HG02973 (cell line): ENCODE data around the gene NUPR1.
"Not testable (repeated sequence)": the region's sequence is repeated elsewhere in the genome, so short reads cannot be mapped to it uniquely, and the experiment has no call there.

ENCODE experiments used
- ATAC-seq: cut with Tn5 transposase; IDR thresholded peaks from one replicate; pipeline ENCODE4 v1.9.1; 2021; ENCODE audit warnings: moderate library complexity; ENCODE audit not compliant: unreplicated experiment

The NUPR1 gene

DNA sequence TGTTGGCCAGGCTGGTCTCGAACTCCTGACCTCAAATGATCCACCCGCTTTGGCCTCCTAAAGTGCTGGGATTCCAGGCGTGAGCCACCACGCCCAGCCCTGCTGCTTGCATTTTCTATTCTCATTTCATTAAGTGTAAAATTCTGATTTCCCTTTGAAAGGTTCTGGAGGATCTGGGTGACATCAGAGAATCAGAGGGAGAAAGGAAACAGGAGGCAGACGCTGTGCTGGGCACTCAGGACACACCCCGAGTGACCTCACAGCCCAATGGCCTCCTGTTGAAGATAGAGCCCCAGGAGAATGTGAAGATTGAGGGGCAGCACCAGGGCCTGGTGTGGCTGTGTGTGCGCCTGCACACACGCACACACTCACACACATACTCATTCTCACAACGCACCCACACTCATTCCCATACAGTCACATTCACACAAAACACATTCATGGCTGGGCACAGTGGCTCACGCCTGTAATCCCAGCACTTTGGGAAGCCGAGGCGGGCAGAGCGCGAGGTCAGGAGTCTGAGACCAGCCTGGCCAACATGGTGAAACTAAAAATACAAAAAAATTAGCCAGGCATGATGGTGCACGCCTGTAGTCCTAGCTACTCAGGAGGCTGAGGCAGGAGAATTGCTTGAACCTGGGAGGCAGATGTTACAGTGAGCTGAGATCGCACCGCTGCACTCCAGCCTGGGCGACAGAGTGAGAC lies 38.1 kb downstream of the NUPR1 start:
- not testable (repeated sequence) for ATAC-seq

DNA sequence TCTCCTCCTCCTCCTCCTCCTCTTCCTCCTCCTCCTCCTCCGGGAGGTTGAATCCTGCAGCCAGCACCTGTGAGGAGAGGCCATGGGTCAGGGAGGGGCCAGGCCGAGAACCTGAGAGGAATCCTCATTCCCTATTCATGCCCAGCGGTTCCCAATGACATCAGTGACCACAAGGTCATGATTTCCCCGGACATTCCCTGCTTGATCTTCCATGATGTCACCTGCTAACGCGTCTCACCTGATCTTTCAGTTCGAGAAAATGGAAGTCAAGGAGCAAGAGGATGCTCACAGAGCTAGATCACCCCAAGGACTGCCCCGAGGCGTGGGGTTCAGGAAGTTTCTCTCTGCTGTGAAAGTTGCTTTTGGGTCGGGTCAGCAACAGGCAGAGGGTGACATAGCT lies 38.9 kb downstream of the NUPR1 start:
- ATAC-seq, result no peak

DNA sequence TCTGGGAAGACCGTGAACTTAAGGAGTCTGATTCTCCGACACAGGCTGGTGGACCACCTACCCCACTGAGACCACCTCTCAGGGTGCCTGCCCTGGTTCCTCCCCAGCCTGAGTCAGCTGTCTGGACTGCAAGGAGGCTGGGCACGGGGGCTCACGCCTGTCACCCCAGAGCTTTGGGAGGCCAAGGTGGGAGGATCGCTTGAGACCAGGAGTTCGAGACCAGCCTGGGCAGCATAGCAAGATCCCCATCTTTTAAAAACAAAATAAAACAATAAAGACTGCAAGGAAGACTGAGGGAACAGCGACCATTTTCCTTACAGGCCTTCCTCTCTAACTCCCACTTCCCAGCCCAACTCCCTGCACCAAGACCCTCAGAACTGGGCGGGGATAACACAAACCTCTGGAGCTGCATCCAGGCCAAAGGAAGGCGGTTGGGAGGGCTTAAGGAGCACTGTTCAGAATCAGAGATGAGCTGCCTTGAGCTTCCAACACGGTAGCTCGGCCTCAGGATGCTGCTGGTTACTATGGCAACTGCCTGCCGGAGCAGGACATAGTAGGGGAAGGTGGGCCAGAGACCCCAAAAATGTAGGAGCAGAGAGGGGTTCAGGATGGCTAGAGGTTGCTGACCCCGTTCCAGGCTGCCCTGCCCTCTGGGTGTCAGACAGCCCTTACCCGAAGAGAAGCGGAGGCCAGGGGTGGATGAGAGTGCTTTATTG lies 40.0 kb downstream of the NUPR1 start:
- ATAC-seq, result no peak

DNA sequence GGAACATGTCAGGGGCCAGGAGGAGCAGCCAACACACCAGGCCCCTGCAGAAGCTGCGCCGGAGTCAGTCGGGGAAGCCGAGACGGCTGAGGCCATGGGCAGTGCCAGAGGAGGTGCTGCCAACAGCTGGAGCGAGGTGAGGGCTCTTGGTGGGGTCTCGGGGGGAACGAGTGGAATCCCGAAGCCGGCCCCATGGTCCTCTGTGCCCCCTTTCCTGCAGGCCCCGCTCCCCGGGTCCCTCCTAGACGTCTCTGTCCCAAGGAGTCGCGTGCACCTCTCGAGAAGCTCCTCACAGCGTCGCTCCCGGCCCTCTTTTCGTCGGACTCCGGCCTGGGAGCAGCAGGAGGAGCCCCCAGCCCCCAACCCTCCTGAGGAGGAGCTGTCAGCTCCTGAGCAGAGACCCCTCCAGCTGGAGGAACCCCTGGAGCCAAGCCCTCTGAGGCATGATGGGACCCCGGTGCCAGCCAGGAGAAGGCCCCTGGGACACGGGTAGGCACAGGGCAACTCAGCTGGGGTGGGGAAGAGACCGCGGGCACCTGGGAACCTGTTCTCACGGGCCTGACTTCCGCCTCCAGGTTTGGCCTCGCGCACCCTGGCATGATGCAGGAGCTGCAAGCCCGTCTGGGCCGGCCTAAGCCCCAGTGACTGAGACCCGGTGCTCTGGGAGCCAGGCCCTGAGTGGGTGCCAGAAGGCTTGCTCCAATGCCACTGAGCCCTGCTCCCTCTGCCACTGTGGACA lies 40.7 kb downstream of the NUPR1 start:
- ATAC-seq, result no peak

DNA sequence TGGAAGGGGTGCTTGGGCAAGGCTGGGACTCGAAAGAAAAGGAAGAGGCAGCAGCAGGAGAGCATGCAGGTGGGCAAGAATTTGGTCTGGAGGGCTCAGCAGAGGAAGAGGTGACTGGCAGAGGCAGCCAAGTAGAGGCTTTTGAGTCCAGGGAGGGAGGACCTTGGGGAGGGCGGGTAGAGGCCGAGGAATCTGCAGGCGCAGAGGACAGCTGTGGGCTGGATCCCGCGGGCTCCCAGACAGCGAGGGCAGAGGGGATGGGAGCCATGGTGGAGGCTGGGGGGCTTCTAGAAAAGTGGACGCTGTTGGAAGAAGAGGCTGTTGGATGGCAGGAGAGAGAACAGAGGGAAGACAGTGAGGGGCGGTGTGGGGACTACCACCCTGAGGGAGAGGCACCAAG lies 41.4 kb downstream of the NUPR1 start:
- no peak for ATAC-seq

DNA sequence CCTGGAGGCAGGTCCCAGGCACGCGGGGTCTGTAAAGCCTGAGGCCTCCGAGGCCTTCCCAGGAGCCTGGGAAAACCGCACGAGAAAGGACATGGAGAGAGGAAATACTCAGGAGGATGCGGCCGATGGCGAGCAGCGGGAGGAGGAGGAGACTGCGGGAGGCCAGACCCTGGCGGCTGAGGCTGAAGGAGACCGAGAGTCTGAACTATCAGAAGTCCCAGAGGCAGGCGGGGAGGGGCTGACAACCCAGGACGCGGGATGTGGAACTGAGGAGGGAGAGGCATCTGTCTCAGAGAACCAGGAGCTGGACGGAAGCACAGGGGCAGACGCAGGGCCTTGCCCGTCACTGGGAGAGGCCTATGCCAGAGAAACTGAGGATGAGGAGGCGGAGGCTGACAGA lies 41.9 kb downstream of the NUPR1 start:
- no peak for ATAC-seq

DNA sequence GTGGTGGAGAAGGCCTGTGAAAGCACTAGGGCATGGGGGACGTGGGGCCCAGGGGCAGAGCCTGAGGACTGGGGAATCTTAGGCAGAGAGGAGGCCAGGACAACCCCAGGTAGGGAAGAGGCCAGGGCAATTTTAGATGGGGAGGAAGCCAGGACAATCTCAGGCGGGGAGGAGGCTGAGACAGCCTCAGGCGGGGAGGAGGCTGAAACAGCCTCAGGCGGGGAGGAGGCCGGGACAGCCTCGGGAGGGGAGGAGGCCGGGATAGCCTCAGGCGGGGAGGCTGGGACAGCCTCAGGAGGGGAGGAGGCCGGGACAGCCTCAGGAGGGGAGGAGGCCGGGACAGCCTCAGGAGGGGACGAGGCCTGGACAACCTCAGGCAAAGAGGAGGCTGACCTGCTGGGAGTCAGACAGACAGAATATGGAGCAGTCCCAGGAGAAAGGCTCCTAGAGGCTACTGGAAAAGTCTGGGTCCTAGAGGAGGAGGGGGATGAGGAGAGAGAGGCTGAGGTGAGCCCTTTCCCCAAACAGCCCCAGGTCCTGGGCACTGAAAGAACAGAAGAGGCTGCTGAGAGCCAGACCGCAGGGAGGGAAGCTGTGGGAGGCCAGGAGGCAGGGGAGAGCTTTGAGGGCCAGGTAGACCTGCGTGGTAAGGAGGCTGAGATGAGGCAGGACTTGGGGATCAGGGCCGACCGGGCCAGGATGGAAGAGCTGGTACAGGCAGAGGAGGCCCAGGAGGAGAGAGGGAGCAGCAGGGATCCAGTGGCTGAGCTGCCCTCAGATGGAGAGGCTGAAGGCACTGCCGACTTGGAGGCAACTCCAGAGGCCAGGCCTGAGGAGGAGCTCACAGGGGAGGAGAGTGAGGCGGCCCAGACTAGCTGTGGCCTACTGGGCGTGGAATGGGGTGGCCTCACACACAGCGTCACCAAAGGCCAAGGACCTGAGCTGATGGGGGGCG lies 42.7 kb downstream of the NUPR1 start:
- ATAC-seq, result no peak

DNA sequence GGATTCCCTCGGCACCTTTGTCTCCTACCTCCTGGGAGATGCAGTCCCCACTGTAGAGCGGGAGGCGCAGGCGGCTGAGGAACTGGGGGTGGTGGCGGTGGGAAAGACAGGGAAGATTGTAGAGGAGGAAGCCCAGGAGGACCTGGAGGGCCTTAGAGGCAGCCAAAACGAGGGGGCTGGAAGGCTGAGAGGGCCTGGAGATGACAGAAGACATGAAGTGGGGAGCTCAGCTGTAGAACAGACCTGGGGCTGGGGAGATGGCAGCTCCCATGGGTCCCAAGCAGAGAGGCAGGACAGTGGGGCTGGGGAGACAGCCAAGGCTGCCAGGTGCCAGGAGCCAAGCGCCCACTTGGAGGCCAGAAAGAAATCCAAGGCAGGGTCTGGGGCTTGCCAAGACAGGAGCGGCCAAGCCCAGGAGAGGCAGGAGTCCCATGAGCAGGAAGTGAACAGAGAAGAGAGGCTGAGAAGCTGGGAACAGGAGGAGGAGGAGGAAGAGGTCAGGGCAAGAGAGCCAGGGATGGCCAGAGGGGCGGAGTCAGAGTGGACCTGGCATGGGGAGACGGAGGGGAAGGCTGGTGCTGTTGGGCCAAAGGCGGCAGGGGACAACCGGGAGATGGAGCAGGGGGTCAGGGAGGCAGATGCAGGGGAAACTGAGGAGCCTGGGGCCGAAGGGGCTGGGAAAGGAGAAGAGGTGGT lies 43.5 kb downstream of the NUPR1 start:
- no peak for ATAC-seq

DNA sequence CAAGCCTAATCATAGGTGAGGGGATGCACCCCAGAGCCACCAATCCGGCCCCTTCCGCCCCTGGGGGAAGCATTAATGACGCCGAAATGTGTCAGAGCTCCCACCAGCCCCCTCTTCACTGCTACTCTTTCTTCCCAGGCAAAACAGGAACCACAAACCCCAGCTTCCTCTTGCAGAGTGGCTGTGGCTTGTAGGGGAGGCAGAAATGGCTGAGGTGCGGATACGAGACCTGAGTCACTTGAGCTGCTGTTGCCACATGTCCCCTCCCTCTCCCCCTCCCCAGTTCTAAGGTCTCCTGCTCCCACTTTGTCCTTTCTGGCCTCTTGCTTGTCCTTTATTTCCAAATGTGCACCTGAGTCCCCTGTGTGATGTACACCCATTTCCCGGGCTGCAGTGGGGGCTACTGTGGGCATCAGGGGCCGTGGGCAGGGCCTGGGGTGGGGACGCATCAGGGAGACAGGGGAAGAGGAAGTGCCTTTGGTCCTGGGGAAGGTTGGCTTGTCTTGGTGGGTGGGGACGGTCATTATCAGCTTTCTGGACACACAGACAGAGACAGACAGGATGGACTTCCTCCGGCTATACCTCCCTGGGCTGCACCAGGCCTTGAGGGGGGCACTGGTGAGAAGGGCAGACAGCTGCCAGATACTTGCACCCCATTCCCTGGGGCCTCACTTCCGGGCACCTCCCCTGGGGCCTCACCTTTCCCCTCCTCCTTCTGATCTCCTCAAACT lies 44.5 kb downstream of the NUPR1 start, which contains the start of gene APOBR:
APOBR (plus strand) TSS at position 523 of the 731 bp plus-strand sequence; CDS start at position 562, 39 bp downstream.
- ATAC-seq, result peak; percentile 42

DNA sequence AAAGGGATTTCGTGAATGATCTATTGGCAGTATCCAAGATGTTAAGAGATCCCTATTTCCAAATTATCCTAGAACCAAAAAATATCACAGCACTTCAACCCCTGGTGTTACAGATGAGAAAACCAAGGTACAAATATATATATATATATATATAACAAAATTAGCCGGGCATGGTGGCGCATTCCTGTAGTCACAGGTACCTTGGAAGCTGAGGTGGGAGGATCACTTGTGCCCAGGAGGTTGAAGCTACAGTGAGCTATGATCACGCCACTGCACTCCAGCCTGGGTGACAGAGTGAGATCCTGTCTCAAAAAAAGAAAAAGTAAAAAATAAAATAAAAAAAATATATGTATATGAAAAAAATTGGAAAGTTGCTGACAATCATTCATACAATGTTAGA lies 46.3 kb downstream of the NUPR1 start:
- no peak for ATAC-seq

DNA sequence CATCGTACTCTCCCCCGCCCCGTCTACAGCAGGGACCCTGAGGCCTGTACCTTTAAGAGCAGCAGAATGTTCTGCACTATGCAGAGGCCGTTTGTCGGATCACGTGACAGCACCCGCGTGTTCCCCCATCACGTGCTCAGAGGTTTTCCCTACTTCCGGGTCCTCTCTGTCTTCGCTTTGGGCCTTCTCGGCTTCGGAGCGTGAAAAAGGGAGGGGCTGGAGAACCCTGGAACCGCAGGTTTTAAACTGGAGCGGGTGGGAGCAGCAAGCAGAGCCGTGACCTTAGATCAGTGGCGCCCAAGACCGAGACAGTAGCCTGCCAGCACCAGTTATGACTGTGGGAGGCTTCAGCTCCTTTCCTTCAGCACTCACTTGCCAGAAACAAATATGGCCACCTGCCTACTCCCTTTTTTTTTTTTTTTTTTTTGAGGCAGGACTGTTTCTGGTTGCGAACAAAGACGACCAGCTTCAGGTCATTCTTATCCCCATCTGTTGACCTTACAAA lies 46.8 kb downstream of the NUPR1 start, which contains the start of gene CLN3:
CLN3 (minus strand) TSS at position 105 of the 505 bp plus-strand sequence. CDS start 315 bp downstream, outside the sequence.
- peak; percentile 59 for ATAC-seq

DNA sequence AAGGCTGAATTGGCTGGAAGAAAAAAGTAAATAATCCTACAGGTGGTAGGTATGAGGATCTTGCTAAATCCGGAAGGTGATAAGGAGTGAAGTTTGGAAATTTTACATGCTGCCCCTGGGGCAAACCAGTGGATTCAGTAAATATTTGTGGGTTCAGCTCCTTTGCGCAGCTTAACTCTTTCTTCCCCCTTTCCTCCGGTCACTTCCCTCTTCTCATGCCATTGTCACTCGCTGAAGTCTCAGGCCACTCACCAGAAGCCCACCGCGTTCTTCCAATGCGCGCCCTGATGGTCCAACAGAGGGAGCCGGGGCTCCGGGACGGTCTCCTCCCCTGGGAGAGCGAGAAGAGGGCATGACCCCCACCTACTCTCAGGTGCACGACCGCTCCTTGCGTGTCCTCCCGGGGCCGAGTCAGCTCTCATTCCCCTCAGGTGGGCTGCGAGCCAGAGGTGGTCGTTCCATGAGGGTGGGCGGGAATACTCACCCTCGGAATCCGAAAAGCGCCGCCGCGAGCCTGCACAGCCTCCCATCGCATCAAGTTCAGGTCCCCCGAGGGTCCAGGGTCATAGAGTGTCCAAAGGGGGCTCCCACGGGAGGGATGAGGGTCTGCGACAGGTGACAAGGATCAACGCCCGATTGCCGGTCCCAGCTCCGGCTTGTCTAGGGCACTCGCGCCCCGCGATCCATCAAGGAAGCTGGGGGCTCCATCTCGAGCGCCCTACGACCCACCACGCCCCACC lies 47.4 kb downstream of the NUPR1 start:
- ATAC-seq, result no peak

DNA sequence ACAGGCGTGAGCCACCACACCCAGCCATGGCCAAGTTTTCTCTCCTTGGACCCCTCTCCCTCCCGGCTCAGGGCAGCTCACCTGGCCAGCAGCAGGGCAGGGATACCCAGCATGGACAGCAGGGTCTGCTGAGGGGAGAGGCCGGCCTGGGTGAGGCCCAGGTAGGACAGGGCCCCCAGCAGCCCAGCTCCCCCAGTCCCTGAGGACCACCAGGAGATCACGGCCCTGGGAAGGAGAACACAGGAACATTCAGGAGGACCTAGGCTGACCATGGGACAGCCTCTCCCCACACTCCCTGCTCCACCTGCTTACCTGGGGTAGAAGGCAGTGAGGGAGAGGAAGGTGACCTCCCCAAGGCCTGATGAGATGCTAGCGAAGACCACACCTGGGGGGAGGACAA lies 52.5 kb downstream of the NUPR1 start:
- no peak for ATAC-seq

DNA sequence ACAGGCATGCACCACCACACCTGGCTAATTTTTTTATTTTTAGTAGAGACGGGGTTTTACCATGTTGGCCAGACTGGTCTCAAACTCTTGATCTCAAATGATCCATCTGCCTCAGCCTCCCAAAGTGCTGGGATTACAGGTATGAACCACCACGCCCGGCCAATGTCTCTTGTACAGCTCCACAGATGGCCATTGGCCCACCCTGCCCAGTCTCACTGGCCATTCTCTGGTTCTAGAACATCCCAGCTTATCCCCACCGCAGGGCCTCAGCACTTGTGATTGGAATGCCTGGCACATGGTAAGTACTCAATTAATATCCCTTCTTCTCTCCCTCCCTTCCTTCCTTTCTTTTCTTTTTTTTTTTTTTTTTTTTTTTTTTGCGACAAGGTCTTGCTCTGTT lies 55.4 kb downstream of the NUPR1 start:
- ATAC-seq, result not testable (repeated sequence)
